IMR-90 (cell line): ENCODE results near the gene CCDC88A. TPM values are rescaled to one million over a fixed set of nuclear protein-coding genes. Genes with fewer than 3 reads are reported as not detected.

ENCODE experiments used
- ATAC-seq: fragments of 200-7000 bp; cut with Tn5 transposase; 2 replicates; pipeline ENCODE4 v1.9.1; 2020; ENCODE audit warnings: low read depth, mild to moderate bottlenecking, moderate library complexity
- BruUV-seq: library from RNA; stranded (reverse); fragments of 400-500 nt; replicated peaks from 2 replicates; lab custom pipeline; 2021; lab: Mats Ljungman, UMichigan
- CTCF ChIA-PET: fragments of 300-600 bp; formaldehyde crosslinking; extraction: SDS; loops from one replicate; lab custom pipeline; 2021; ENCODE audit warnings: antibody characterized with exemption; lab: Yijun Ruan, JAX
- POLR2A ChIA-PET: fragments of 300-600 bp; sonication (Branson Sonifier 250); formaldehyde crosslinking; loops from one replicate; lab custom pipeline; 2022; ENCODE audit warnings: antibody characterized with exemption; ENCODE audit not compliant: unreplicated experiment; lab: Charles Lee
- DNase-seq: peaks from one replicate; pipeline ENCODE4 v3.0.0; 2013
- H2AFZ ChIP-seq: replicated peaks from 2 replicates; pipeline ENCODE3; 2013; ENCODE audit warnings: low read length, mild to moderate bottlenecking; ENCODE audit not compliant: poor library complexity
- H2AK5ac ChIP-seq: 2 replicates; pipeline ENCODE4 v1.6.1; 2013; ENCODE audit warnings: low read depth, low read length, inconsistent platforms
- H2AK9ac ChIP-seq: replicated peaks from 2 replicates; pipeline ENCODE3; 2013; ENCODE audit warnings: mild to moderate bottlenecking, low read depth, low read length, moderate library complexity; ENCODE audit not compliant: poor library complexity
- H2BK120ac ChIP-seq: 2 replicates; pipeline ENCODE4 v1.6.1; 2013; ENCODE audit warnings: low read depth, low read length, inconsistent platforms
- H2BK15ac ChIP-seq: 3 replicates; pipeline ENCODE4 v1.6.1; 2013; ENCODE audit warnings: low read depth, low read length, inconsistent platforms
- H2BK20ac ChIP-seq: 2 replicates; pipeline ENCODE4 v1.6.1; 2013; ENCODE audit warnings: low read depth, mild to moderate bottlenecking, inconsistent platforms, low read length, moderate library complexity
- H2BK5ac ChIP-seq: 2 replicates; pipeline ENCODE4 v1.6.1; 2013; ENCODE audit warnings: mild to moderate bottlenecking, low read depth, low read length, inconsistent platforms; ENCODE audit not compliant: poor library complexity, severe bottlenecking
- H3K14ac ChIP-seq: replicated peaks from 2 replicates; pipeline ENCODE4 v1.6.1; 2013; ENCODE audit warnings: low read depth, low read length, inconsistent platforms
- H3K18ac ChIP-seq: 2 replicates; pipeline ENCODE4 v1.6.1; 2013; ENCODE audit warnings: low read depth, low read length, control low read depth
- H3K23ac ChIP-seq: 2 replicates; pipeline ENCODE4 v1.6.1; 2013; ENCODE audit warnings: low read depth, low read length, inconsistent platforms
- H3K27ac ChIP-seq: 2 replicates; pipeline ENCODE4 v1.5.1; 2013; ENCODE audit warnings: mild to moderate bottlenecking, control low read depth, low read length; ENCODE audit not compliant: insufficient read depth
- H3K27me3 ChIP-seq: 2 replicates; pipeline ENCODE4 v1.6.1; 2013; ENCODE audit warnings: low read length; ENCODE audit not compliant: control insufficient read depth, insufficient read depth
- H3K36me3 ChIP-seq: 2 replicates; pipeline ENCODE4 v1.6.1; 2013; ENCODE audit warnings: low read length, mixed read lengths; ENCODE audit not compliant: control insufficient read depth, insufficient read depth
- H3K4ac ChIP-seq: 2 replicates; pipeline ENCODE4 v1.6.1; 2013; ENCODE audit warnings: low read depth, low read length, inconsistent platforms
- H3K4me1 ChIP-seq: 2 replicates; pipeline ENCODE4 v1.6.1; 2013; ENCODE audit warnings: low read length, mixed read lengths; ENCODE audit not compliant: control insufficient read depth, insufficient read depth
- H3K4me2 ChIP-seq: 2 replicates; pipeline ENCODE4 v1.6.1; 2013; ENCODE audit warnings: low read depth, mild to moderate bottlenecking, control low read depth, low read length, moderate library complexity
- H3K4me3 ChIP-seq: 2 replicates; pipeline ENCODE4 v1.5.1; 2013; ENCODE audit warnings: low read depth, mild to moderate bottlenecking, control low read depth, low read length, moderate library complexity; ENCODE audit not compliant: insufficient read depth
- H3K56ac ChIP-seq: 2 replicates; pipeline ENCODE4 v1.6.1; 2013; ENCODE audit warnings: low read length, inconsistent platforms; ENCODE audit not compliant: insufficient read depth; ENCODE audit errors: extremely low read depth
- H3K79me1 ChIP-seq, 2 experiments: 2 replicates each; pipeline ENCODE4 v1.6.1; 2013; ENCODE audit warnings: low read length in 2 of 2, inconsistent platforms in 1 of 2, low read depth in 1 of 2
- H3K9ac ChIP-seq: 2 replicates; pipeline ENCODE4 v1.6.1; 2013; ENCODE audit warnings: low read depth, low read length, control low read depth
- H3K9me1 ChIP-seq: 2 replicates; pipeline ENCODE4 v1.6.1; 2013; ENCODE audit warnings: low read length, inconsistent platforms; ENCODE audit not compliant: insufficient read depth
- H3K9me3 ChIP-seq: 2 replicates; pipeline ENCODE4 v1.6.1; 2013; ENCODE audit warnings: low read length; ENCODE audit not compliant: control insufficient read depth, insufficient read depth
- H4K20me1 ChIP-seq: 2 replicates; pipeline ENCODE4 v1.6.1; 2013; ENCODE audit warnings: low read length, inconsistent platforms; ENCODE audit not compliant: insufficient read depth
- H4K5ac ChIP-seq: 2 replicates; pipeline ENCODE4 v1.6.1; 2013; ENCODE audit warnings: mild to moderate bottlenecking, low read depth, low read length, control low read depth
- H4K8ac ChIP-seq, 2 experiments: 2 replicates each; pipeline ENCODE4 v1.6.1; 2013; ENCODE audit warnings: low read depth in 2 of 2, low read length in 2 of 2, control low read depth in 1 of 2, inconsistent platforms in 1 of 2
- H4K91ac ChIP-seq: 2 replicates; pipeline ENCODE4 v1.6.1; 2013; ENCODE audit warnings: low read depth, low read length, inconsistent platforms; ENCODE audit not compliant: insufficient read depth
- BHLHE40 ChIP-seq: fragments of 150-350 bp; IDR thresholded peaks from 2 replicates; pipeline ENCODE4 v1.6.1; 2016; ENCODE audit warnings: mild to moderate bottlenecking, low read depth, low read length
- CEBPB ChIP-seq: IDR thresholded peaks from 2 replicates; pipeline ENCODE4 v1.6.1; 2012; ENCODE audit warnings: low read depth, low read length, improper control_type of control experiment
- CHD1 ChIP-seq: IDR thresholded peaks from 2 replicates; pipeline ENCODE4 v1.6.1; 2012; ENCODE audit warnings: low read depth, low read length, improper control_type of control experiment
- CTCF ChIP-seq: conservative IDR thresholded peaks from 2 replicates; pipeline ENCODE4 v1.5.1; 2012; ENCODE audit warnings: mild to moderate bottlenecking, low read depth, low read length, improper control_type of control experiment
- ELK1 ChIP-seq: fragments of 150-350 bp; IDR thresholded peaks from 2 replicates; pipeline ENCODE4 v1.6.1; 2016; ENCODE audit warnings: low read depth, mild to moderate bottlenecking, low read length, moderate library complexity, borderline replicate concordance
- FOS ChIP-seq: fragments of 150-350 bp; IDR thresholded peaks from 2 replicates; pipeline ENCODE4 v1.6.1; 2016; ENCODE audit warnings: low read depth, low read length
- MAFK ChIP-seq: IDR thresholded peaks from 2 replicates; pipeline ENCODE4 v1.6.1; 2012; ENCODE audit warnings: low read depth, low read length, improper control_type of control experiment
- MAZ ChIP-seq: IDR thresholded peaks from 2 replicates; pipeline ENCODE4 v1.6.1; 2012; ENCODE audit warnings: low read depth, mild to moderate bottlenecking, low read length, improper control_type of control experiment, moderate library complexity, borderline replicate concordance
- MXI1 ChIP-seq: IDR thresholded peaks from 2 replicates; pipeline ENCODE4 v1.6.1; 2012; ENCODE audit warnings: low read depth, mild to moderate bottlenecking, low read length, moderate library complexity, borderline replicate concordance
- NFE2L2 ChIP-seq: fragments of 150-350 bp; IDR thresholded peaks from 2 replicates; pipeline ENCODE4 v1.6.1; 2016; ENCODE audit warnings: low read depth, mild to moderate bottlenecking, low read length
- POLR2A ChIP-seq: IDR thresholded peaks from 2 replicates; pipeline ENCODE4 v1.6.1; 2012; ENCODE audit warnings: mild to moderate bottlenecking, low read depth, low read length
- RAD21 ChIP-seq: IDR thresholded peaks from 2 replicates; pipeline ENCODE4 v1.6.1; 2012; ENCODE audit warnings: low read length, improper control_type of control experiment
- RCOR1 ChIP-seq: IDR thresholded peaks from 2 replicates; pipeline ENCODE4 v1.6.1; 2012; ENCODE audit warnings: mild to moderate bottlenecking, low read length, improper control_type of control experiment; ENCODE audit not compliant: insufficient replicate concordance
- RFX5 ChIP-seq: IDR thresholded peaks from 2 replicates; pipeline ENCODE4 v1.8.0; 2012; ENCODE audit warnings: low read depth, mild to moderate bottlenecking, low read length, moderate library complexity
- SMC3 ChIP-seq: fragments of 150-350 bp; IDR thresholded peaks from 2 replicates; pipeline ENCODE4 v1.6.1; 2016; ENCODE audit warnings: low read depth, mild to moderate bottlenecking, antibody characterized with exemption, low read length, moderate library complexity
- USF2 ChIP-seq: fragments of 150-350 bp; IDR thresholded peaks from 2 replicates; pipeline ENCODE4 v1.6.1; 2017; ENCODE audit warnings: mild to moderate bottlenecking, antibody characterized with exemption, low read length, low read depth
- WGBS, 2 experiments: methylation state at CpG; one replicate each; pipeline versions ENCODE4 v1.1.5 to v1.1.7; 2013; ENCODE audit warnings: missing lambda C conversion rate in 2 of 2; ENCODE audit not compliant: insufficient read length in 1 of 2; ENCODE audit errors: extremely low coverage in 2 of 2; 5-methylcytosine and 5-hydroxymethylcytosine counted together
- dilution Hi-C: fragments of 300-500 bp; cut with HindIII; formaldehyde crosslinking; loops from one replicate; pipeline ENCODE4 v1.14.3; 2018; ENCODE audit warnings: low sequenced_read_pairs; ENCODE audit not compliant: unreplicated experiment
- in situ Hi-C: fragments of 300-500 bp; cut with MboI; formaldehyde crosslinking; loops from 3 replicates; pipeline ENCODE4 v1.14.3; 2019; ENCODE audit warnings: low sequenced_read_pairs, inconsistent platforms, mixed read lengths
- intact Hi-C: fragments of 100-400 bp; cut with micrococcal nuclease; formaldehyde crosslinking; loops from 2 replicates; pipeline ENCODE4 v1.10.0; 2022
- polyA plus RNA-seq, 3 experiments: library from polyadenylated mRNA; depleted of rRNA; stranded (reverse); fragments of >200 nt; gene quantifications; 2 replicates each; pipeline ENCODE4 v1.2.3, GENCODE V29; 2012; ENCODE audit warnings: low replicate concordance in 1 of 3
- total RNA-seq: library from RNA; depleted of rRNA; stranded (reverse); fragments of >200 nt; gene quantifications from 2 replicates; pipeline ENCODE4 v1.2.3, GENCODE V29; 2012

The CCDC88A gene
- total and polyA plus RNA-seq, 2 of the 4 experiments (the other 2 are of a cell fraction) = 15.6 to 63.8 TPM

GRCh38 chr2:55401124-55401523, 18.5 kb downstream of the CCDC88A start:
- H4K20me1 ChIP-seq = 0 out of 2 replicates have a peak, but pooled peaks cover 2% of the 10 kb centered on the region
- H3K9me1 ChIP-seq = 0 out of 2 replicates have a peak, but pooled peaks cover 3% of the 10 kb centered on the region
- POLR2A ChIA-PET = no interaction called here
- ATAC-seq (no peak), DNase-seq (no peak)
- no CpG with 5 or more reads among the region's 1 CpG for WGBS, 2 experiments
- no peaks in the 10 kb centered on the region for H3K27me3 ChIP-seq
- dilution Hi-C loops (no loop called here), in situ Hi-C loops (no loop called here), intact Hi-C loops (no loop called here)
- no peak overlapping the region for H3K4me2 ChIP-seq
- no peak overlapping the region for H3K9ac ChIP-seq
- no peak overlapping the region for H3K4me3 ChIP-seq
- H3K14ac ChIP-seq = no peak overlapping the region
- H3K4ac ChIP-seq = no peak overlapping the region
- no peak overlapping the region for H2BK5ac ChIP-seq
- H3K23ac ChIP-seq = no peak overlapping the region
- no peaks in the 10 kb centered on the region for H3K4me1 ChIP-seq
- no peak overlapping the region for H4K91ac ChIP-seq
- no peak overlapping the region for H2AK9ac ChIP-seq
- H3K18ac ChIP-seq = no peak overlapping the region
- H2AK5ac ChIP-seq = no peak overlapping the region
- H3K27ac ChIP-seq = no peak overlapping the region
- H3K79me1 ChIP-seq = peaks cover 7 to 21% of the 10 kb centered on the region in 2 experiments; a peak in 3 of 4 replicates
- H2AFZ ChIP-seq = no peak overlapping the region
- CTCF ChIA-PET = no interaction called here
- no peak overlapping the region for H4K8ac ChIP-seq
- TF ChIP-seq FOS (no peak), RCOR1 (no peak), CTCF (no peak), ELK1 (no peak), BHLHE40 (no peak), POLR2A (no peak), NFE2L2 (no peak), SMC3 (no peak), CEBPB (no peak), RFX5 (no peak), CHD1 (no peak), MXI1 (no peak), MAFK (no peak), USF2 (no peak), RAD21 (no peak), MAZ (no peak)
- BruUV-seq = no TSS peak
- peaks cover 4% of the 10 kb centered on the region for H3K36me3 ChIP-seq
- H2BK120ac ChIP-seq = no peak overlapping the region
- no peaks in the 10 kb centered on the region for H3K9me3 ChIP-seq
- H4K5ac ChIP-seq = no peak overlapping the region
- H3K56ac ChIP-seq = no peak overlapping the region
- H2BK20ac ChIP-seq = no peak overlapping the region
- H2BK15ac ChIP-seq = no peak overlapping the region
